HG02943 (cell line): ENCODE data around the gene GOLGA8S.
"Not testable (repeated sequence)": the region's sequence is repeated elsewhere in the genome, so short reads cannot be mapped to it uniquely, and the experiment has no call there.

Experiments
- ATAC-seq: cut with Tn5 transposase; IDR thresholded peaks from one replicate; pipeline ENCODE4 v1.9.1; 2021; ENCODE audit warnings: mild to moderate bottlenecking, low read depth, moderate library complexity; ENCODE audit not compliant: unreplicated experiment

GOLGA8S gene

GRCh38 chr15:23354448-23354847 lies at the start of gene GOLGA8S:
Gene GOLGA8S (plus strand): TSS chr15:23354748. CDS start chr15:23354810, 62 bp downstream.
- ATAC-seq = not testable (repeated sequence)

GRCh38 chr15:23304805-23305204 lies 49.7 kb upstream of the GOLGA8S start:
- ATAC-seq = not testable (repeated sequence)

- not testable (repeated sequence) for ATAC-seq
These were observed 48.6 kb upstream of the GOLGA8S start for GRCh38 chr15:23305921-23306320.

GRCh38 chr15:23311233-23311632 lies 43.3 kb upstream of the GOLGA8S start:
- not testable (repeated sequence) for ATAC-seq

GRCh38 chr15:23334096-23334495 lies 20.5 kb upstream of the GOLGA8S start, which contains the start of gene GOLGA6L26:
Gene GOLGA6L26 (minus strand): TSS chr15:23334196. CDS start chr15:23334135, 61 bp downstream.
- not testable (repeated sequence) for ATAC-seq

GRCh38 chr15:23362622-23363021 lies 8.1 kb downstream of the GOLGA8S start:
- ATAC-seq = not testable (repeated sequence)

GRCh38 chr15:23364261-23364660 lies 9.7 kb downstream of the GOLGA8S start:
- ATAC-seq = not testable (repeated sequence)

GRCh38 chr15:23370578-23370977 lies 16.0 kb downstream of the GOLGA8S start:
- ATAC-seq = no peak

GRCh38 chr15:23371134-23371533 lies 16.6 kb downstream of the GOLGA8S start:
- not testable (repeated sequence) for ATAC-seq

GRCh38 chr15:23371868-23372267 lies 17.3 kb downstream of the GOLGA8S start:
- ATAC-seq = not testable (repeated sequence)

GRCh38 chr15:23372284-23372683 lies 17.7 kb downstream of the GOLGA8S start:
- ATAC-seq = no peak

GRCh38 chr15:23372891-23373600 lies 18.5 kb downstream of the GOLGA8S start:
- ATAC-seq = not testable (repeated sequence)

- not testable (repeated sequence) for ATAC-seq
These were observed 19.7 kb downstream of the GOLGA8S start for GRCh38 chr15:23374226-23374625.

- ATAC-seq = not testable (repeated sequence)
These were observed 24.4 kb downstream of the GOLGA8S start for GRCh38 chr15:23378946-23379345.

GRCh38 chr15:23380700-23381099 lies 26.2 kb downstream of the GOLGA8S start:
- not testable (repeated sequence) for ATAC-seq

- ATAC-seq = not testable (repeated sequence)
These were observed 26.6 kb downstream of the GOLGA8S start for GRCh38 chr15:23381192-23381591.

GRCh38 chr15:23384371-23384770 lies 29.8 kb downstream of the GOLGA8S start:
- no peak for ATAC-seq

- no peak for ATAC-seq
These were observed 31.4 kb downstream of the GOLGA8S start for GRCh38 chr15:23385886-23386430.

- ATAC-seq = no peak
These were observed 33.2 kb downstream of the GOLGA8S start for GRCh38 chr15:23387621-23388190.

GRCh38 chr15:23395030-23395692 lies 40.6 kb downstream of the GOLGA8S start:
- no peak for ATAC-seq

GRCh38 chr15:23395832-23396231 lies 41.3 kb downstream of the GOLGA8S start:
- no peak for ATAC-seq
